Head of caudate nucleus (tissue), 42 donors: Measurements from ENCODE around the gene CTSC.
A peak's percentile ranks its signal among the peaks of the same experiment; 100 is the strongest.

Experiments
- DNase-seq, 42 donors: peaks; one replicate each; pipeline versions ENCODE4 v3.0.0 to v3.0.0-alpha.2; 2020 to 2021; ENCODE audit warnings: mixed read lengths in 7 of 42
- intact Hi-C: fragments of 100-400 bp; cut with DNase I; formaldehyde crosslinking; loops from one replicate; pipeline ENCODE4 v1.15.0; 2022

Gene CTSC

GRCh38 chr11:88354912-88355311 lies 17.4 kb upstream of the CTSC start:
- intact Hi-C loops, result no loop called here
- DNase-seq, result no peak

DNA sequence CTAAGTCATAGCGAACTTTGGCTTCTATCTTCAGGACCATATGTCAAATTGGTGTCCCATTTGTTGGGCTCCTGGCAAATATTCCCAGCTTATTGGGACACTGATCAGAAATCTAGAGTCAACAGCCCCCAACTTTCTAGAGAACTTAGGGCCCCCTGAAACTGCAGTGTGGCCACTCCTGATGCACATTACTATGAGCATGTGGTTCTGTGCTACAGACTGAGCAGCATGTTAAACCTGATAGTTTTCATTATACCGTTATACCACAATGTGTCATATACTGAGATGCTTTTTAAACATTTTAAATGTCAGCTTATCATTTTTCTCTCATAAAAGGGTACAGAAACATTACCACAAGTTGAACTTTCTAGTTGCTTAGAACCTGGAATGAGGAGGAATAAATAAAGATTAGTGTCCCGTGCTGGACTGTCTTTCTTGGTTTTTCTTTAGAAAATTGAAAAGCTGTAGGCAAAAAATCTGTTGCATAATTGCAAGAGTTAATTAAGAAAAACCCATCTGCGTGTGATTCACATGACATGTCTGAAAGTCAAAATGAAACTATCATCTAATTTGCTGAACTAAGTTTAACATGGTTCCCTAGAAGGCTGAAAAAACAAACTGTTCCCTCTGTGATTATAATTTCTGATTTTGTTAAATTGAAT lies 16.4 kb upstream of the CTSC start:
- intact Hi-C loops, result no loop called here
- no peak for DNase-seq

DNA sequence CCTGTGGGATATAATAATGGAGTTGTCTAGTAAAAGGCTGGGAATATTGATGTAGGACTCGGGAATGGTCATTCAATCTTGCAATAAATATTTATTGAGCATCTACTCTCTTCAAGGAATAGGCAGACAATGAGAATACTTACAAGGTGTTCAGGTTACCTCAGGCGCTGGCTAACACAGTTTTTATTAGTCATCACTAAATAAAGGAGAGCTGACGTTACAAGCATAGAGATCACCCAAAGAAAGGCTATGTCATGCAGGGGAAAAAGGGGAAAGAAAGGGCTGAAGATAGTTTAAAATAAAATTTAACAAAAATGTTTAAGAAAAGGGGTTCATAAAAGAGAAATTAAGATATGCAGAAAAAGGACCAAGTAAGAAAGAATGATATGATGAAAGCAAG lies 15.8 kb upstream of the CTSC start:
- DNase-seq, result no peak
- intact Hi-C loops, result no loop called here

GRCh38 chr11:88352139-88352538 lies 14.6 kb upstream of the CTSC start:
- DNase-seq, result no peak
- intact Hi-C loops, result no loop called here

DNA sequence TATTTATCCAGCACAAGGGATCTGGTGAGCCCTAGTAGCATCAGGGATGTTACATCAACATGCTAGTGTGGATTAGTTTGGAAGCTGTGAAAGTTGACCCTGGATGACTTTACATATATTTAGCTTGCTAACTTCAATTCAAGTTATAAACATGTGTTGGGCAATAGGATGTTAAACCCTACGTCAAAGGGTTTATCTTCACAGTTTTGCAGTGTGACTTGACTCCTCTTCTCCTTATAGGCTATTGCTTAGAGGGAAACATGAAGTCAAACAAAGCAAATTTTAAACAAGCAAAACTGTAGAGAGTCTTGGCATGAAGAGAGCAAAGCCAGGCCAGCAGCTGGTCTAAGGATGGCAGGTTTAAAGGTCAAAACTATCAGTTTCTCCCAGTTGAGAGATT lies 11.3 kb upstream of the CTSC start:
- intact Hi-C loops, result no loop called here
- DNase-seq, result no peak

DNA sequence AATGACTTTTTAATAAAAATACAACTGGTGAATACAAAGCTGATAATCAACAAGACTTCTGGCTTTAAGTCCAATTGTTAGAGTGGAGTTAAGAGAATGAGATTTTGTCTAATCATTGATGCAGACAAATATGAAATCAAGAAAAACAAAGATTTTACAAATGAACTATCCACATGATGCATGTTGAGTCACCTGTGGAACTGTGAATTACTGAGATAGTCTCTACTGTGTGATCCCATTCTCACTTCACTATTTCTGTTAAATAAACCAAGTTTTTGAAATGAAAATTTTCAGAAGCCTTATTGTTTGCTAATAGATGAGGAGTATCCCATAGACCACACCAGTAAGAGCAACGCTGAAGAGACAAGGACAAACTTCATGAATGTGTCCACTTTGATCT lies 8.4 kb upstream of the CTSC start:
- no peak for DNase-seq

GRCh38 chr11:88345408-88345807 lies 7.9 kb upstream of the CTSC start:
- DNase-seq, result no peak
- intact Hi-C loops, result no loop called here

More for the DNA sequence above, 8.4 kb upstream of the CTSC start:
- intact Hi-C loops, result no loop called here

- DNase-seq, result no peak
- intact Hi-C loops, result no loop called here
Observed at GRCh38 chr11:88344869-88345268, 7.3 kb upstream of the CTSC start.

DNA sequence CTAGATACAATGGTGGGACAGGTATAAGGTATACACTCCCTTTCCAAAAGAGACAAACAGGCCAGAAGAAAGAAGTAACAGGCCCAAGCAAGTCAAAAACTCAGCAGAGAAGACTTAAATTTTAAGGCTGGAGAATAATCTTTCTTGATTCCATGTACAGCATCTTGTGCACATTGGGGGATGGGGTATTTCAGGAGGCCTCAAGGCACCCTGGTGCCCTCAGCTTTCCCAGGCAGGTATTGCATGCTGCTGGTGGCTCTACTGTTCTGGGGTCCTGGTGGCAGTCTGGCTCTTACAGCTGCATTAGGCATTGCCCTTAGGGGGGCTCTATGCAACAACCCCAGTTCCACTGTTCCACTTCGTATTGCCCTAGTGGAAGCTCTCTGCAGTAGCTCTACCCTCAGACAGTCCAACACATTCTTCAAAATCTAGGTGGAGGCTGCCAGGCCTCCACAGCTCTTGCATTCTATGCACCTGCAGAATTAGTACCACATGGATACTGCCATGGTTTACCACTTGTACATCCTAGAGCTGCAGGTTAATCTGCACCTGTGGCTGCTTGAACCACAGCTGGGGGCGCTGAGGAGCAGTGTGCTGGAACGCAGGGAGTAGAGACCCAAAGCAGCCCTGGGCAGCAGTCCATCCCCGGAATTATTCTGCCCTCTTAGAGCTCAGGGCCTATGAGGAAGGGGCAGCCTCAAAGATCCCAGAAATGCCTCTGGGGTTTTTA lies 4.2 kb upstream of the CTSC start:
- no peak for DNase-seq
- intact Hi-C loops, result no loop called here

- intact Hi-C loops, result no loop called here
Observed at GRCh38 chr11:88340366-88340935, 2.9 kb upstream of the CTSC start.

GRCh38 chr11:88337987-88338668 lies 592 bp upstream of the CTSC start:
- DNase-seq, result peak in 27 of 42 donors; percentile 6 to 55 (median 20)
- intact Hi-C loops, result no loop called here

More at GRCh38 chr11:88340366-88340935, 2.9 kb upstream of the CTSC start:
- no peak for DNase-seq

DNA sequence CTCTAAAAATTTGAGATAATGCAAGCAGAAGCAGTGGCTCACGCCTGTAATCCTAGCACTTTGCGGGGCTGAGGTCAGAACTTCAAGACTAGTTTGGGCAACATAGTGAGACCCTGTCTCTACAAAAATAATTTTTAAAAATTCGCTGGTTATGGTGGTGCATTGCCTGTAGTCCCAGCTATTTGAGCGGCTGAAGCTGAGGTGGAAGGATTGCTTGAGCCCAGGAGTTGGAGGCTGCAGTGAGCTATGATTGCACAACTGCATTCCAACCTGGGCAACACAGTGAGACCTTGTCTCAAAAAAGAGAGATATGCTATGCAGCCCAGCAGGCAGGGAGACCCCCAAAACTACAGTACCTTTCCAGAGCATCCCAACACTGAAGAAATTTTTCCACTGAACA lies 2.3 kb downstream of the CTSC start:
- intact Hi-C loops, result no loop called here

DNA sequence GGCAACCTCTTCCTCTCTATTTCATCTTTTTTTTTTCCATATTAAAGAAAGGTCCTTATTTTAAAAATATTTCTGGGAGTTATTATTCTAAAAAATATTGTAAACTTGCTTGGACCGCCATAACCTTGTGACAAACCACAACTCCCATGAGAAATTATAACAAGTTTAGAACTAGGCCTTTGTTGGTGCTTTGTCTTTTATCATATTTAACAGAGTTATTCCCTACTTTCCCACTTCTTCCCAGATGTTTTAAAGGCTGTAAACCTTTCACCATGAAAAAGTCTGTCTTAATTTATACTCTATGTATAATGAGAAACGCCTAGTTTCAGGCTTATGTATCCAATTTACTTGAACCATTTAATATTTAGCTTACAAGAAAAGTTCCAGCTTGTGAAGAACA lies 3.7 kb downstream of the CTSC start:
- intact Hi-C loops, result no loop called here
- DNase-seq, result no peak

More for the DNA sequence above, 2.3 kb downstream of the CTSC start:
- no peak for DNase-seq

DNA sequence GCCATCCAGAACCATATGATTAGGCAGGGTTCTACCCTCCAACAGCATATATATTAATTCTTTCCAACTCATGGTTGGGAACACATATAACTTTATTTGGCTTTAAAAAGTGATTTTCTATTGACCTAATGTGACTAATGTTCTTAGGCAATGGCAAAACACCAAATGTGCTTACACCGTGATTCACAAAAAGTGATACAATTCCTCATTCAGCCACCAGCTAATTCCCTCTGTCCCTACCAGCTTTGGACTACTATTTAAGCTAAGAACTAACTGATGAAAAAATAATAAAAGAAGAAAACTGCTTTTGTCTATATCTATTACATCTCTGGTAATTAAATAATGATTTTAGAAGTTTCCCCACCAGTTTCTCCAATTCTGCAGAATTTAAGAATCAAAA lies 4.7 kb downstream of the CTSC start:
- DNase-seq, result no peak
- intact Hi-C loops, result no loop called here

- no peak for DNase-seq
- intact Hi-C loops, result no loop called here
Observed at GRCh38 chr11:88330826-88331428, 6.6 kb downstream of the CTSC start.

GRCh38 chr11:88329563-88330250 lies 7.8 kb downstream of the CTSC start:
- intact Hi-C loops, result no loop called here
- DNase-seq, result no peak

DNA sequence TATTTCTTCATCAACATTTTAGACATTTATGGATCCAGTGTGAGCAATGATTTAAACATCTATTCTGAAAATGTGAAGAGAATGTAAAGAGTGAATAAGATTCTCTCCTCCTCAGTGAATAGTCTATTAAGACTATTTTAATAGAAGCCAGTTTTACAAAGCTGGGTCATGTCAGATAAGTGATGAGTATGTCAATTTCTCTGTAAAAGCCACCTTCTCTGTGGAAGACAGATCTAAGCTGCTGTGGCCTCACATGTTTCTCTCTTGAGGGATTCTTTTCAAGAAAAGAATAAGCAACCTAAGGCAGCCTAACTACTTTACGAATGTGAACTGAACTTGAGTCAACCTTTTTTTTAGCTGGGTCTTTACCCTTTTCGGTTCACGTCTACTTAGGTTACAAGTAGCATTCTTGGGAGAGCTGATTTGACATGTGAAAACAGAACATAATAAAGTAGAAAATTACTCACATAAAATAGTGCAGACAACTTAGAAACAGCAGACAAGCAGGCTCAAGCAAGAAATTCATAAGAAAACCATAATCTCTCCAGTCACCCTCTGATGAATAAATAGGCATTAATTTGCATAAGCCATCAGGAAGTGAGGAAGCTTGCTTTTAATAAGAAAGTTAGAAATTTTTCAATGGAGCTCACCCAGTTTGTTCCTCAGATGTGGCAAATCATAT lies 9.9 kb downstream of the CTSC start:
- intact Hi-C loops, result no loop called here

DNA sequence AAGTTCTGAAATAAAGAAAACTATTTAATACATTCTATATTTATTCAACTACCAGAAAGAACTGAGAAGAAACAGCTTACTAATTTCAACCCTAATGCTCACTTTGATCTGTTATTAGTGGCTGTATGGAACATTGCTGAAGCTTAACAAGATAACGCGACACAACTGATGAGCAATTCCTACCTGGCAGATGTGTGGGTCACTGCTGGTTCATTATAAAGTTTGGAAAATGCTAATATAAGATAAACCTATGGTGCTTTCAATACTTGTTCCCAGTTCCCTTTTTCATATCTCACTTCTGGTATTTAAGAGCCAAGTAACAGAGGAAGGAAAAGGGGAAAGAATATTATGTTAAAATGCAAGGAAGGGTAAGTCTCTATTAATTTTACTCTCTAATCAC lies 10.5 kb downstream of the CTSC start:
- DNase-seq, result no peak

More for the DNA sequence above, 9.9 kb downstream of the CTSC start:
- no peak for DNase-seq

DNA sequence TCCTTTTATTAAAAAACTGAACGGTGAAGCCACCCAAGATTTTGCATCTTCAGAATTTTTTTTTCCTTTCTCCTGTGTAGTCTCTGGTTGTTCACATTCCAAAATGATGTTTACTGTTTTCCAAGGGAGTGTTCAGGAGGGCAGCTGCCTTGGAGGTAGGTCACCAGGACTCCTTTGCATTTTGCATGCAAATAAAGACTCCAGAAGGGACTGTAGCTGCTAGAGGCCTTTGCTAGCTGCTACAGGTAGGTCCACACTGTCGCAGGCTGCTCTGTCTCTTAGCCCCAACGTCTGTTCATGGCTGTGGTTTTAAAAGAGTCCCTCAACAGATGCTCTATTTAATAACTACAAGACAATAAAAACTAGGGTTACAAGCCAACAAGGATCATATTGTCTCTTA lies 11.4 kb downstream of the CTSC start:
- DNase-seq, result no peak
- intact Hi-C loops, result no loop called here

More for the DNA sequence above, 10.5 kb downstream of the CTSC start:
- intact Hi-C loops, result no loop called here
